GM18502 (cell line): ENCODE results near the gene CXCR3.
A peak's percentile ranks its signal among the peaks of the same experiment; 100 is the strongest.

Experiments
- ATAC-seq: cut with Tn5 transposase; IDR thresholded peaks from one replicate; pipeline ENCODE4 v1.9.1; 2021; ENCODE audit warnings: mild to moderate bottlenecking; ENCODE audit not compliant: unreplicated experiment, poor library complexity

The CXCR3 gene

GRCh38 chrX:71637848-71638247 is 19.5 kb upstream of the CXCR3 start:
- ATAC-seq: peak; percentile 52

- ATAC-seq: no peak
These were observed 18.9 kb upstream of the CXCR3 start for GRCh38 chrX:71637253-71637618.

GRCh38 chrX:71636438-71637252 is 18.3 kb upstream of the CXCR3 start:
- ATAC-seq: no peak

GRCh38 chrX:71634366-71634765 is 16.1 kb upstream of the CXCR3 start:
- ATAC-seq: no peak

GRCh38 chrX:71632923-71633657 is 14.8 kb upstream of the CXCR3 start:
- ATAC-seq: no peak

GRCh38 chrX:71629467-71629866 is 11.2 kb upstream of the CXCR3 start:
- ATAC-seq: peak; percentile 80

- no peak for ATAC-seq
These were observed 9.5 kb upstream of the CXCR3 start for GRCh38 chrX:71627588-71628404.

- no peak for ATAC-seq
These were observed 8.3 kb upstream of the CXCR3 start for GRCh38 chrX:71626576-71626975.

- ATAC-seq: no peak
These were observed 7.2 kb upstream of the CXCR3 start for GRCh38 chrX:71625471-71625870.

- no peak for ATAC-seq
These were observed 5.4 kb upstream of the CXCR3 start for GRCh38 chrX:71623714-71624113.

GRCh38 chrX:71622576-71623450 is 4.5 kb upstream of the CXCR3 start:
- ATAC-seq: peak; percentile 57

GRCh38 chrX:71622032-71622575 is 3.8 kb upstream of the CXCR3 start:
- no peak for ATAC-seq

- ATAC-seq: no peak
These were observed 3.3 kb upstream of the CXCR3 start for GRCh38 chrX:71621603-71622002.

- no peak for ATAC-seq
These were observed 1.7 kb upstream of the CXCR3 start for GRCh38 chrX:71619986-71620385.

GRCh38 chrX:71619193-71619592 is 882 bp upstream of the CXCR3 start:
- ATAC-seq: no peak

- no peak for ATAC-seq
These were observed 476 bp upstream of the CXCR3 start for GRCh38 chrX:71618787-71619186.

- ATAC-seq: no peak
These were observed 569 bp downstream of the CXCR3 start for GRCh38 chrX:71617742-71618141.

- ATAC-seq: no peak
These were observed 1.4 kb downstream of the CXCR3 start for GRCh38 chrX:71616672-71617529.

GRCh38 chrX:71615954-71616353 is 2.4 kb downstream of the CXCR3 start:
- ATAC-seq: no peak
